ENCODE data around the gene GAGE12J. TPM values are rescaled to one million over a fixed set of nuclear protein-coding genes. Genes with fewer than 3 reads are reported as not detected.
"Not testable (repeated sequence)": the region's sequence is repeated elsewhere in the genome, so short reads cannot be mapped to it uniquely, and the experiment has no call there.

The GAGE12J gene
- total and polyA plus RNA-seq, 2 donors (not counting 3 experiments of a cell fraction or from before 2014, with no cell fraction given) = not detected

GRCh38 chrX:49303346-49303745 lies 18.5 kb upstream of the GAGE12J start, which contains the start of gene GAGE10:
Gene GAGE10, plus strand, starts transcription at chrX:49303646. Its CDS starts 1,214 bp downstream, at chrX:49304860.
- no peak within 1 kb of the TSS for H2AFZ ChIP-seq (ENCODE audit: low read depth, low read length)
- POLR2A ChIA-PET = no interaction called here
- no peak within 1 kb of the TSS for H3K4me2 ChIP-seq (ENCODE audit: insufficient read depth, low read length)
- H3K9me3 ChIP-seq (replicated peaks; ENCODE audit: control insufficient read depth, insufficient read depth, low read length) = no peaks in the 10 kb centered on the region
- no peak within 1 kb of the TSS for H3K4me3 ChIP-seq (replicated peaks in 1 of 3; ENCODE audit: insufficient read depth in 1 of 3, low read depth in 1 of 3, low read length in 3 of 3)
- no peak within 1 kb of the TSS for H3K27ac ChIP-seq (ENCODE audit: insufficient read depth, low read depth, low read length)
- no TSS peak for BruUV-seq (replicated peaks)
- TF ChIP-seq POLR2A (IDR thresholded peaks at IDR 0.05; ENCODE audit: low read depth, low read length) = no peak
- TF ChIP-seq, protein P1, sequence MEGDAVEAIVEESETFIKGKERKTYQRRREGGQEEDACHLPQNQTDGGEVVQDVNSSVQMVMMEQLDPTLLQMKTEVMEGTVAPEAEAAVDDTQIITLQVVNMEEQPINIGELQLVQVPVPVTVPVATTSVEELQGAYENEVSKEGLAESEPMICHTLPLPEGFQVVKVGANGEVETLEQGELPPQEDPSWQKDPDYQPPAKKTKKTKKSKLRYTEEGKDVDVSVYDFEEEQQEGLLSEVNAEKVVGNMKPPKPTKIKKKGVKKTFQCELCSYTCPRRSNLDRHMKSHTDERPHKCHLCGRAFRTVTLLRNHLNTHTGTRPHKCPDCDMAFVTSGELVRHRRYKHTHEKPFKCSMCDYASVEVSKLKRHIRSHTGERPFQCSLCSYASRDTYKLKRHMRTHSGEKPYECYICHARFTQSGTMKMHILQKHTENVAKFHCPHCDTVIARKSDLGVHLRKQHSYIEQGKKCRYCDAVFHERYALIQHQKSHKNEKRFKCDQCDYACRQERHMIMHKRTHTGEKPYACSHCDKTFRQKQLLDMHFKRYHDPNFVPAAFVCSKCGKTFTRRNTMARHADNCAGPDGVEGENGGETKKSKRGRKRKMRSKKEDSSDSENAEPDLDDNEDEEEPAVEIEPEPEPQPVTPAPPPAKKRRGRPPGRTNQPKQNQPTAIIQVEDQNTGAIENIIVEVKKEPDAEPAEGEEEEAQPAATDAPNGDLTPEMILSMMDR (IDR thresholded peaks at IDR 0.05; ENCODE audit: extremely low read depth in 1 of 2, insufficient read depth in 1 of 2, low read depth in 1 of 2, low read length in 2 of 2) = no peak
- no peak for TF ChIP-seq FOS (IDR thresholded peaks at IDR 0.05; ENCODE audit: borderline replicate concordance, insufficient read depth, low read length)
- TF ChIP-seq POLR2AphosphoS5 (IDR thresholded peaks at IDR 0.05; ENCODE audit: insufficient read depth, low read depth, low read length) = no peak
- TF ChIP-seq MYC (IDR thresholded peaks at IDR 0.05; ENCODE audit: low read depth, low read length) = no peak
- TF ChIP-seq EZH2 (IDR thresholded peaks at IDR 0.05; ENCODE audit: borderline replicate concordance, low read depth, low read length, severe bottlenecking) = no peak
- TF ChIP-seq, protein P2, sequence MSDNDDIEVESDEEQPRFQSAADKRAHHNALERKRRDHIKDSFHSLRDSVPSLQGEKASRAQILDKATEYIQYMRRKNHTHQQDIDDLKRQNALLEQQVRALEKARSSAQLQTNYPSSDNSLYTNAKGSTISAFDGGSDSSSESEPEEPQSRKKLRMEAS (IDR thresholded peaks at IDR 0.05; ENCODE audit: insufficient read depth, insufficient read length) = no peak
- TF ChIP-seq GATA2 (IDR thresholded peaks at IDR 0.05; ENCODE audit: insufficient read depth, insufficient read length, low read depth, low read length) = no peak
- no peak for TF ChIP-seq JUN (IDR thresholded peaks at IDR 0.05; ENCODE audit: borderline replicate concordance, insufficient read depth, insufficient read length, low read depth)
- CTCF ChIA-PET = no interaction called here
- dilution Hi-C loops (cut with MboI; ENCODE audit: extremely low pct_ligation_motif_present, low sequenced_read_pairs) (no loop called here), intact Hi-C loops (cut with micrococcal nuclease) (no loop called here)
- no peaks in the 10 kb centered on the region for H3K79me2 ChIP-seq (ENCODE audit: control insufficient read depth, insufficient read depth, low read length)
- no peak within 1 kb of the TSS for H3K9ac ChIP-seq (replicated peaks; ENCODE audit: extremely low read depth, insufficient read depth, low read length)
- H3K4me1 ChIP-seq (ENCODE audit: control insufficient read depth, extremely low read depth, insufficient read depth, low read length) = no peaks in the 10 kb centered on the region
- no peaks in the 10 kb centered on the region for H3K9me1 ChIP-seq (replicated peaks; ENCODE audit: control insufficient read depth, extremely low read depth, insufficient read depth, low read length)
- FAIRE-seq = no peak
- no peak for DNase-seq (ENCODE audit: low read depth, low spot score)
- H3K36me3 ChIP-seq (ENCODE audit: control insufficient read depth in 2 of 2, extremely low read depth in 1 of 2, insufficient read depth in 2 of 2, low read length in 2 of 2) = no peaks in the 10 kb centered on the region
- no peaks in the 10 kb centered on the region for H3K27me3 ChIP-seq (ENCODE audit: control insufficient read depth in 2 of 2, insufficient read depth in 2 of 2, low read length in 2 of 2)
- H4K20me1 ChIP-seq (replicated peaks; ENCODE audit: control insufficient read depth, extremely low read depth, insufficient read depth, low read length) = no peaks in the 10 kb centered on the region

DNA sequence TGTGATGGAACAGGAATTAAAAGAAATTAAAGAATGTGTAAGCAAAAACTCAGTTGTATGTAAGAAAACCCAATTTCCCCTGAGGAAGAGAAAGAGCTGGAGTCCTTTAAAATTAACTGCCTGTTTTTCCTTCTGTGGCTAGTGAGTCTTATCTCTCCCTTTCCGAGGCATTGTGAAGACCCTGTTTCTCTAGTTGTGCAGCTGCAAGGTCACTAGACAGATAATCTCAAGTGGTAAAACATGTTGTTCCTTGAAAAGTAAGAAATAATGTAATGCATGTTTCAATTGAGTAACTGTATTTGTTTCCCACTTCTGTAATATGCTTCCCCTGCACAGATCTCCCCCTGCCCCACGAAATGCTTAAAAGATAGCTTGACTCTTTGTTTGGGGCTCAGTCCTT lies 14.1 kb upstream of the GAGE12J start:
- intact Hi-C loops (cut with micrococcal nuclease); FAIRE-seq; H4K20me1 ChIP-seq (replicated peaks; ENCODE audit: control insufficient read depth, extremely low read depth, insufficient read depth, low read length); H3K27ac ChIP-seq (ENCODE audit: insufficient read depth, low read depth, low read length); H3K4me2 ChIP-seq (ENCODE audit: insufficient read depth, low read length); H3K79me2 ChIP-seq (ENCODE audit: control insufficient read depth, insufficient read depth, low read length); H3K36me3 ChIP-seq (ENCODE audit: control insufficient read depth in 2 of 2, extremely low read depth in 1 of 2, insufficient read depth in 2 of 2, low read length in 2 of 2); H2AFZ ChIP-seq (ENCODE audit: low read depth, low read length); H3K27me3 ChIP-seq (ENCODE audit: control insufficient read depth in 2 of 2, insufficient read depth in 2 of 2, low read length in 2 of 2); DNase-seq (ENCODE audit: low read depth, low spot score); POLR2A ChIA-PET; BruUV-seq (replicated peaks); H3K4me1 ChIP-seq (ENCODE audit: control insufficient read depth, extremely low read depth, insufficient read depth, low read length); dilution Hi-C loops (cut with MboI; ENCODE audit: extremely low pct_ligation_motif_present, low sequenced_read_pairs); H3K4me3 ChIP-seq (replicated peaks in 1 of 3; ENCODE audit: insufficient read depth in 1 of 3, low read depth in 1 of 3, low read length in 3 of 3); H3K9me1 ChIP-seq (replicated peaks; ENCODE audit: control insufficient read depth, extremely low read depth, insufficient read depth, low read length); H3K9me3 ChIP-seq (replicated peaks; ENCODE audit: control insufficient read depth, insufficient read depth, low read length); H3K9ac ChIP-seq (replicated peaks; ENCODE audit: extremely low read depth, insufficient read depth, low read length): not testable (repeated sequence)
- CTCF ChIA-PET = interaction anchor here (1.7 kb wide), 1 partner anchor 13 kb away, joined by 3 read pairs; no protein-coding TSS in a partner anchor

Data from endothelial cell of umbilical vein (primary cell).